ENCODE data around the gene NUMA1.

Gene NUMA1

DNA sequence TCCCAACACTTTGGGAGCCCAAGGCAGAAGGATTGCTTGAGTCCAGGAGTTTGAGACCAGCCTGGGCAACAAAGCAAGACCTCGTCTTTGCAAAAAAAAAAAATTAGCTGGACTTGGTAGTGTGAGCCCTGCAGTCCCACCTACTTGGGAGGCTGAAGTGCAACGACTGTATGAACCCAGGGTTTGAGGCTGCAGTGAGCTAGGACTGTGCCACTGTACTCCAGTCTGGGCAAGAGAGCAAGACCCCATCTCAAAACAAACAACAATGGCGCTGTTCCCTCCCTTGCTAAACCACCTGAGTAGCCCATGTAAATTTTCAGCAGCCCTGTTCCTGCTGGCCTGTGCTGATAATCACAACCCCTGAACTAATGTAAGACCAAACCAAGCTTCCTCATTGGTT is 19.7 kb upstream of the NUMA1 start:
- DNase-seq = no peak

DNA sequence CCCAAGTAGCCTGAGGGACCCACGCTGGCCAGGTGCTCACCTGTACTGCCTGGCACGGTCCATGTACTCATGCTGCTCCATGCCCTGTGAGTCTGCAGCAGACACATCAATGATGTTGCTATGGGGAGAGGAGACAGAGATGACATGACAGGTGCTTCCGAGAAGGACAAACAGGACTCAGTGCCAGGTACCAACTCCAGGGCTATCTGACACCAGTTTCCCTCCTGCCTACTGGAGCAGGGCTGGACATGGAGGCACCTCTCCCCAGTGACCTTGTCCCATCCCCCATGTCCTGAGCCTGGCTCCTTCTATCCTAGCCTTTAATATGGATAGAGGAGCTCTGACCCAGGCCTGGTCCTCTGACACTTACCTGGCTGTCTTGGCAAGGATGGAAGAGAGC is 18.4 kb upstream of the NUMA1 start:
- DNase-seq = no peak

GRCh38 chr11:72091292-72091691 is 10.9 kb upstream of the NUMA1 start:
- DNase-seq = peak; percentile 39

DNA sequence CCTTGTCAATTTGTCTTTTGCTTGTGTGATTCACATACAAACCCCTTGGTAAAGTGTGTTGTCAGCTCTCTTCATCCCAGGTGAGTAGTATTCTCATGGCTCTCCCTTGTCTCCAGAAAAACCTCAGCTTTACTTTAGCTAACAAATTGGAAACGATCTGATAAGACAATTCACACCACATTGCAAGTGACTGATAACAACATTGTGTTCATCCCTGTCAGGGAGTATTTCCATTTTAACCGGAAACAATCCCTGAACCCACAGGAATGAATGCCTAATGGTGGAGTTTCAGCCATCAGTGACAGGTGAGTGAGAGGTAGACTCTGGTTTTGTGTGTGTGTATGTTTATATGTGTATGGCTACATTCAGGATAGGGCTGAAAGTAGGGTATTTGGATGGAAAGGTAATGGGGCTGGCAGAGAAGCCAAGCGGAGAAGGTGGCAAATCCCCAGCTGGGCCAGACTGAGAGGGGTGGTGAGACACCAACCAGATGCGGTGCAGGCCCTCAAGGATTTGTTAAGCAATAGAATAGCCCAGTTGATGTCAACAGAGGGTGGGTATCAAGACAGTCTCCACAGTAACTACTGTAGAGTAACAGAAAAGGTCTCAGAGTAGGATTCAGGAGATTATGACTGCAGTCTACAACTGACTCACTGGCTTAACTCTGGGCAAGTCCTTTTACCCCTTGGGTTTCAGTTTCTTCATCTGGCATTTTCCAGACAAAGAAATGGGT is 7.9 kb upstream of the NUMA1 start:
- no peak for DNase-seq

GRCh38 chr11:72085621-72086351 is 5.4 kb upstream of the NUMA1 start:
- no peak for DNase-seq

DNA sequence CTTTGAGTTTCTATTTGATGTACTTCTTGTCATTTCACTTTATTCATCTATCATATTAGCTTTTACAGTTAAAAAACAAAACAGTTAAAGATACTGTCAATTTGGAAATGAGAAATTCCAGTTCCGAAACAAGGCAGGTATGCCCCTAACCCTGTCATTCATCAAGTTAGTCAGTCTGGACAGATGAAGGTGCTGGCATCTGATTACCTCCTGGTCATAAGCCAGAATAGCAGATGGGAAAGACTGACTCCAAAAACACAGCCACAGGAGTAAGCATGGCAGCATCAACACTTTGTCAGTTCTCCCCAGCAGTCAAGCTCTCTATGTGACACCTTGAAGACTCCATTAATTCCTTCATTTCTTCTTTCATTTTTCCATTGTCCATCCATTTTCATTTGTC is 4.6 kb upstream of the NUMA1 start:
- DNase-seq = no peak

DNA sequence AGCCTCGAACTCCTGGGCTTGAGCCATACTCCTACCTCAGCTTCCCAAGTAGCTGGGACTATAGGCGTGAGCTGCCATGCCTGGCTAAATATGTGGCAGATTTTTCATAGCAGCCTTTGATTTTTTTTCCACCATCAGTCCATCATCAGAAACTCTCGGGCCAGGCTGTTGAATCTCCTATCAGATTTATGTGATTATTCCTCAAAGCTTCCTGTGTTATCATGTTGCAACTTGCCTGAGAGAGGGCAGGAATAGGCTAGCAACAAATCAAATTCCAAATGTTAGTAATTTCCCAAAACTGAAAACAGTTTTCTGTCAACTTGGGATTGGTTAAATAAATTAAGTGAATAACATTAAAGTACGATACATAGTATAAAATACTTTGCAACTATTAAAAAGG is 3.7 kb upstream of the NUMA1 start:
- no peak for DNase-seq

GRCh38 chr11:72083414-72083813 is 3.1 kb upstream of the NUMA1 start:
- no peak for DNase-seq

DNA sequence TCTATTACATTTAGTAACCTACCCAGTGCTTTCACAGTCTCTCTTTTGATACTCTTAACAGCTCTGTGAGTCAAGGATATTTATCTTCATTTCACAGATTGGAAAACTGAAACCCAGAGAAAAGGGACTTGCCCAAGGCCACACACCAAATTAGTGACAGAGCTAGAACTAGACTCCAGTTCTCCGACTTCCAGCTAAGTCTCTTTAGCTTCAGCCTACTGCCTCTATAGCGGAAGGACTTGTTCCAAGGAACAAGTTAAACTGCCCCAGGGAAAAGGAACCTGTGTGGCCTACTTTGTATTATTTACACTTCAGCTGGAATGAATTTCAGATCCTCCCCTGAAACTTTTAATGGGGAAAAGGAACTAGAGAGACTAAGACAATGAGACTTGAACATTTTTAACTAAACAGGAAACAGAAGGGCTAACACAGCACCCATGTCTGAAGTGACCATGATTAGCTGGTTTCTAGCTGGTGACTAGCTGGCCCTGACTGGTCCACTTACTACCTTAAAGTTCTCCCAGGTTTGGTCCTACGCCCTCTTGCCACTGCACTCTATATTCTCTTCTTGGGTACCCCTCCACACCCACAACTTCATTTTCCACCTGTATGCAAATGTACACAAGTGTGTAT is 1.6 kb upstream of the NUMA1 start:
- DNase-seq = peak; percentile 86

DNA sequence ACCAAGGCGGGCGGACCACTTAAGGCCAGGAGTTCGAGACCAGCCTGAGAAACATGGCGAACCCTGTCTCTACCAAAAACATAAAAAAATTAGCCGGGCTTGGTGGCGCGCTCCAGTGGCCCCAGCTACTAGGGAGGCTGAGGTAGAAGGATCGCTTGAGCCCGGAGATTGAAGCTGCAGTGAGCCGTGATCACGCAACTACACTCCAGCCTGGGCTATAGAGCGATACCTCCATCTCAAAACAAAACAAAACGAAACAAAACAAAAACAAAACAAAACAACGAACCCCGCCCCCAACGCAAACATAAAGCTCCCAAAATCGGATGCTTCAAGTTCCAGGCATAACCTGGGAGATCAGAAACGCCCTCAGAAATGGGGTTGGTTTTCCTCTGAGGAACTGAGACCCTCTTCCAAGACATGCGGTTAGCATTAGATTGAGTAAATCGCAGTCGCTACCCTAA is 872 bp upstream of the NUMA1 start:
- no peak for DNase-seq

- peak; percentile 49 for DNase-seq
Measured at GRCh38 chr11:72079819-72080325, 470 bp downstream of the NUMA1 start.

- no peak for DNase-seq
Measured at GRCh38 chr11:72078477-72078876, 1.9 kb downstream of the NUMA1 start.

- DNase-seq = no peak
Measured at GRCh38 chr11:72075756-72076155, 4.6 kb downstream of the NUMA1 start.

DNA sequence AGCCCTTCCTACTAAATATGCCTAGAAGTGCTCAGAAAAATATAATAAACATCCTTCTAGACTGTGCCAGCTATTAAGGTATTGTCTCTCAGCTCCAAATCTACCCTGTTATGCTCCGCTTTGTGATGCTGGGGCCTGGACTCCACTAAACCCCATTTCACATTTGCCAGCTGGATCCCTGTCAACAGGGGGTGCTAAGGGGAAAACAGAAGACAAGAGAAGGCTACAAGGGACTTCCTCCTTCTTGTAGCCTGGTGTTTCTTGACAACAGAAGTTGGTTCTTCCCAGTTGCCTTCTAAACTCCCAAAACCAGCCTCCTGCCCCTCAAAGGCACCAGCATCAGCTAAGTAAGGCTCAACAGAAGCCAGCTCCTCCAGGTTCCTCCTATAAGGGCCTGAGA is 5.2 kb downstream of the NUMA1 start:
- DNase-seq = no peak

- peak; percentile 30 for DNase-seq
Measured at GRCh38 chr11:72072348-72072747, 8.0 kb downstream of the NUMA1 start.

- DNase-seq = no peak
Measured at GRCh38 chr11:72070491-72070890, 9.9 kb downstream of the NUMA1 start.

DNA sequence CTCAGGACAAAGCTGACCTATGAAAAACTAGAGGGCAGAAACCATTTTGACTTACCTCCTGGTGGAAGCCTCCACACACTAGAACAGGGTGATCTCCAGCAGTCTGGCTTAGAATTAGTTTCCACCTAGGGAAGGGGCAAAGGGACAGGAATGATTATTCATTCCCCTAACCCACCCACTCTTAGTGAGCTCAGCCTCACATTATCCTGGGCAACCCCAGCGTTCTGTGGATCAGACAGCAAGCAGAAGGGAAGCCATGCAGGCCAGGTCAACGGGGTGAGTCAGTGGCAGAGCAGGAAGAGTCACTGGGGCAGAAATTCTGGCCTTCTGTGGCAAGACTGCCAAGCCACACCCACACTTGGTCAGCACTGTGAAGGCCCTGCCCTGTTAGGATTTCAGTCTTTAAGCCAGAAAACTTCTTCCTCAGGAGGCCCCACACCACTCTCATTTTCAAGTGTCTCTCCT is 10.5 kb downstream of the NUMA1 start:
- DNase-seq = no peak

- no peak for DNase-seq
Measured at GRCh38 chr11:72069200-72069599, 11.1 kb downstream of the NUMA1 start.

GRCh38 chr11:72067676-72068075 is 12.7 kb downstream of the NUMA1 start:
- no peak for DNase-seq

DNA sequence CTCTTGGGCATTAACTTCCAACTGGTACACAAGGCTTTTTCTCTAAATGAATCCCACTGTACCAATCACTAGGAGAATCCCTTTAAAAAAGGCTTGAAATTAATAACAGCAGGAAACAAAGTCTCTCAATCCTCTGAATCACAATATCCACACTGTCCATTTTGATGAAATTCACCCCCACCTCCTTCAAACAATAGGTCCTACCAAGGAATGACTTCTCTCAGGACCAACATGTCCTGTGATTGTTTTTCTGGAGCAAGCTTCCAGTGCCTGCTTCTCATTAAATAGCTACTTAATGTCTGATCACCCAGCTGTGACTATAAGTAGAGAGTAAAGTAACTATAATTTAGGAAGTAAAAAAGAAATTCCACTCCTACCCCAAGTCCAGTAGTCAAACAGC is 13.1 kb downstream of the NUMA1 start:
- DNase-seq = no peak

DNA sequence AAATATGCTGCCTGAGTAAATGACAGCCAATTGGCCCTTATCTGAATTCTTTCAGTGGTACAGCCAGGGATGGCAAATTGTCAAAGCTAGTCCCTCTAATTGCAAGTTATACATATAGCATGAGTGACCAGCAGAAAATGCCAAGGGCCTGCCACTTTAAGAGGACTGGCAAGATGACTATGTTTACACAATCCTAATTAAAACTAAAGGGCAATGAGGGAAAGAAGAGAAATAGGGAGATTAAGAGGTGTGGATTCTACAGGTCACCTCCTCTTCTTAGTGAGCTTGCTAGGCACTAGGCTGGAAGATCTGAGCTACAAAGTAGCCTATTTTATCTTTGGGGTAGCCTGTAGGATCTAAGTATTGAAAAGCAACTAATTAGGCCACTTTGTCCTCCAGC is 13.5 kb downstream of the NUMA1 start:
- DNase-seq = no peak

DNA sequence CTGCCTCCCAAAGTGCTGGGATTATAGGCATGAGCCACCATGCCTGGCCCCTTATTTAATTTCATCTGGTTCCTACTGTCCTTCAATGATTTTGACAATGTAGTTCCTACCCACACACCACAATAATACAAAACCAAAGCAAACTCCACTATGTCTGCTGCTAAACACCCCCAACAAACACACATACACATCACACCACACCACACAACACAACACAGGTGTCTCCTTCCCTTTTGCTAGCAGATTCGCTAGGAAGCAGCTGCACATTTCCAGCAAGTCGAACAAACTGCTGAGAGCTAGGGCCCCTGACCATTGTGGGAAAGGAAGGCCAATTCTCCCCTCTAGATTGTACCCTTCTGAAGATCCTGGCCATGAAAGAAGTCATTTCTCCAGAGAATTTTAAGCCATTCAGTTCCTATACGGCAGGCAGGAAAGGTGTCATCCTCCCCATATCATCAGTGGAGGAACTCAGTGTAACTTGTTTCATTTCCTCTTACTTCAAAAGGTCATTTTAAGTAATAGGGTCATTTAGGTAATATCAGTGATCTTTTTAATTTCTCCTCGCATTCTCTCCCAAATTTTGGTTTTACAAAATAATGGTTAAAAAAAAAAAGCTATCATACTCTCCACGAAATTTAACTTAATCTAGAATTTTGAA is 18.5 kb downstream of the NUMA1 start:
- DNase-seq = no peak

- peak; percentile 75 for DNase-seq
Measured at GRCh38 chr11:72058416-72059034, 21.8 kb downstream of the NUMA1 start.

Measured in NCI-H510A treated with DMSO at 0.1 percent for 48 hours (cell line).